Duodenal mucosa (tissue), 2 donors: ENCODE results near the gene AJAP1.

Experiments used
- H3K27ac ChIP-seq: one replicate; pipeline ENCODE4 v1.7.0; 2013; ENCODE audit warnings: low read depth, low read length
- H3K27me3 ChIP-seq, 2 donors: one replicate each; pipeline ENCODE4 v1.7.0; 2013; ENCODE audit warnings: low read length in 2 of 2, control low read depth in 1 of 2; ENCODE audit not compliant: insufficient read depth in 2 of 2, control insufficient read depth in 1 of 2
- H3K36me3 ChIP-seq, 2 donors: one replicate each; pipeline ENCODE4 v1.7.0; 2013; ENCODE audit warnings: low read length in 2 of 2, control low read depth in 1 of 2; ENCODE audit not compliant: insufficient read depth in 2 of 2, control insufficient read depth in 1 of 2
- H3K4me1 ChIP-seq, 2 donors: one replicate each; pipeline ENCODE4 v1.7.0; 2013; ENCODE audit warnings: low read length in 2 of 2, control low read depth in 1 of 2; ENCODE audit not compliant: insufficient read depth in 2 of 2, control insufficient read depth in 1 of 2
- H3K4me3 ChIP-seq, 2 donors: one replicate each; pipeline ENCODE4 v1.7.0; 2013; ENCODE audit warnings: low read length in 2 of 2, low read depth in 1 of 2
- H3K9ac ChIP-seq, 2 donors: one replicate each; pipeline ENCODE4 v1.7.0; 2013; ENCODE audit warnings: low read length in 2 of 2, low read depth in 1 of 2
- H3K9me3 ChIP-seq, 2 donors: one replicate each; pipeline ENCODE4 v1.7.0; 2013; ENCODE audit warnings: low read length in 2 of 2, control low read depth in 1 of 2; ENCODE audit not compliant: control insufficient read depth in 1 of 2

The AJAP1 gene

DNA sequence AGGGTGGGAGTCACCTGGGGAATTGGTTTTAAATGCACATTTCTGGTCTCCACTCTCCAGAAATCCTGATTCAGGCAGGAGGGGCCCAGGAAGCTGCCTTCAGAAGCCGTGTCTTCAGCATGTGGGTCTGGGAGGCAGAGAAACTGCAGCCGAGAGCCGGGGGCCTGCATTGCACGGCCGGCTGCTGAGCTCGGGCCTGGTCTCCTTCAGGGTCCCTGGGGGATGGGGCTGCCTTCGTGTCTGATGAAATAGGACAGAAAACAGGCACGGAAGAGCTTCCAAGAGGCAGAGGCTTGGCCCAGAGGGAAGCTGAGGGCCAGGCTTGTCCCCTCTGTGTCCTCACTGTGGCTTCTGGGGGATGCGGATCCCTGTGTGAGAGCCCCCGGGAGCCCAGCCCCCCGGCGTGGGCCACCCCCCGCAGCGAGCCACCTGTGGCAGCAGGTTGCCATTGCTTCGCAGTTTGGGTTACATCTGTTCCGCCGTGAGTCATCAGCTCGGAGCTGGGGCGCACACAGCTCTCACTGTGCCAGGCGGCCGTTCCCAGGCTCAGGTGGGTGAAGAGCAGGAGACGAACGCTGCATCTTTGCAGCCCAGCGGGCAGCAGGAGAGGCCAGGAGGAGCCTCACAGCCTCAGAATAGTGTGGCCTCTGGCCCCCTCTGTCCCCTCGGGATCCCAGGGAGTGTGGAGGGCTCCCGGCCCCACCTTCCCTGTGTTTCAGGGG, 72.4 kb downstream of the AJAP1 start:
- no peaks in the 10 kb centered on the region for H3K4me1 ChIP-seq
- no peaks in the 10 kb centered on the region for H3K27me3 ChIP-seq
- no peak overlapping the region for H3K27ac ChIP-seq
- H3K36me3 ChIP-seq, result no peaks in the 10 kb centered on the region
- H3K9ac ChIP-seq, result no peak overlapping the region
- H3K4me3 ChIP-seq, result no peak overlapping the region
- no peaks in the 10 kb centered on the region for H3K9me3 ChIP-seq

GRCh38 chr1:4728319-4729089, 74.1 kb downstream of the AJAP1 start:
- Histone ChIP-seq H3K9me3 (no peaks in the 10 kb centered on the region), H3K27ac (no peak overlapping the region), H3K27me3 (no peaks in the 10 kb centered on the region), H3K4me3 (no peak overlapping the region), H3K4me1 (no peaks in the 10 kb centered on the region), H3K36me3 (no peaks in the 10 kb centered on the region), H3K9ac (no peak overlapping the region)

- Histone ChIP-seq H3K36me3 (no peaks in the 10 kb centered on the region), H3K4me1 (no peaks in the 10 kb centered on the region), H3K9ac (no peak overlapping the region), H3K9me3 (no peaks in the 10 kb centered on the region), H3K27me3 (no peaks in the 10 kb centered on the region), H3K4me3 (no peak overlapping the region), H3K27ac (no peak overlapping the region)
Observed at GRCh38 chr1:4729090-4729471, 74.7 kb downstream of the AJAP1 start.

GRCh38 chr1:4730078-4730477, 75.7 kb downstream of the AJAP1 start:
- Histone ChIP-seq H3K36me3 (no peaks in the 10 kb centered on the region), H3K4me1 (no peaks in the 10 kb centered on the region), H3K4me3 (no peak overlapping the region), H3K9ac (no peak overlapping the region), H3K27me3 (no peaks in the 10 kb centered on the region), H3K9me3 (no peaks in the 10 kb centered on the region), H3K27ac (no peak overlapping the region)

DNA sequence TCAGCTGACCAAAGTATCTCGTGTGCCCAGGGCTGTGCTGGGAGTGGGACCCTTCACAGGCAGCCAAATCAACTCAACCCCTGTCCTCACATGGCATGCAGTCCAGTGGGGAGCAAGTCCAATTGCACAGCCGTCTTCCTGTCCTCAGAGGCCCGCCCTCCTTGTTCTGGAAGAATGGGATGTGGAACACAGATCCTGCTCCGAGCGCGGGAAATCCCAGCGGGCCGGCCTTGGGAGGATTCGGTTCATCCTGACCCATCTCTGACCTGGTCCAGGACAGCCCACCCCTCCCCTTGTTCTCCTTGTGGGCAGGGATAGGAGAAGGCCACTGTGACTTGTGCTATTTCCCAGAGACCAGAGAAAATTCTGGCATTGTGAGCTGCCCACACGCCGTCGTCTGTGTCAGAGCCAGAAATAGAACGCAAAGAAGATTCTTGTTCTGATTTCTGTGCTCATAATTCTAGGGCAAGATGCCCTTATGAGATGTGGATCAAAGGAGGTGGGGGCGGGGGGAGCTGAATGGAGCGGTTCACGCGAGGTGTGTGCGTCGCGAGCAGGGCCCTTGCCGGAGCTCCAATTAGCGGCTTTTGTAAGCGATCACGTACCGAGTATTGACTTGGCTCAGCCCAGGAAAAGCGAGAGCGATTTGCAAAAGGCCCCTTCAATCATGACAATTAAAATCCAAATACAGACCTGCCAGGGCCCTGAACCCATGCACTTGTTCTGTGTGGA, 79.2 kb downstream of the AJAP1 start:
- Histone ChIP-seq H3K36me3 (no peaks in the 10 kb centered on the region), H3K4me3 (no peak overlapping the region), H3K4me1 (no peaks in the 10 kb centered on the region), H3K27ac (no peak overlapping the region), H3K9ac (no peak overlapping the region), H3K9me3 (no peaks in the 10 kb centered on the region), H3K27me3 (no peaks in the 10 kb centered on the region)

GRCh38 chr1:4734219-4734618, 79.8 kb downstream of the AJAP1 start:
- no peak overlapping the region for H3K4me3 ChIP-seq
- H3K27me3 ChIP-seq, result no peaks in the 10 kb centered on the region
- no peaks in the 10 kb centered on the region for H3K36me3 ChIP-seq
- no peak overlapping the region for H3K9ac ChIP-seq
- H3K27ac ChIP-seq, result no peak overlapping the region
- H3K9me3 ChIP-seq, result no peaks in the 10 kb centered on the region
- no peaks in the 10 kb centered on the region for H3K4me1 ChIP-seq

GRCh38 chr1:4734791-4735190, 80.4 kb downstream of the AJAP1 start:
- Histone ChIP-seq H3K4me3 (no peak overlapping the region), H3K9ac (no peak overlapping the region), H3K27me3 (no peaks in the 10 kb centered on the region), H3K4me1 (no peaks in the 10 kb centered on the region), H3K36me3 (no peaks in the 10 kb centered on the region), H3K27ac (no peak overlapping the region), H3K9me3 (no peaks in the 10 kb centered on the region)

DNA sequence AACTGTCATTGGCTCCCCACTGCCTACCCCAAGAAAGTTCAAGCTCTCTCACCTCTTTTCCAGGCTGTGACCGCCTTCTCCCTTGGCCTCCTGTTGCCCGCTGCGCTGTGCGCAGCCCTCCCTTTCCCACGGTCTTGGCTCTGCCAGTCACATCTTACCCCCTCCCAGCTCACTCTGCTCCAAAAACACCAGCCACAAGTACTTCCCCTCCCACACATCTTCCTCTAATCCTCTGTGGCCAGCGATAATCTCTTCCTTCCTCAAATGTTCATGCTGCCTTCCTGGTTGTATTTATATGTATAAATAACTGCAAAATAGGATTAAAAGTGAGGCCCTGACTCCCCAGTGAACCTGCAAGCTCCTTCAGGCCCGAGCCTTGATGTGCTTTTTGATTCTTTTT, 81.8 kb downstream of the AJAP1 start:
- H3K27ac ChIP-seq, result no peak overlapping the region
- no peaks in the 10 kb centered on the region for H3K36me3 ChIP-seq
- no peaks in the 10 kb centered on the region for H3K27me3 ChIP-seq

GRCh38 chr1:4741876-4742423, 87.5 kb downstream of the AJAP1 start:
- Histone ChIP-seq H3K27ac (no peak overlapping the region), H3K9ac (no peak overlapping the region), H3K4me3 (no peak overlapping the region), H3K9me3 (no peaks in the 10 kb centered on the region), H3K36me3 (no peaks in the 10 kb centered on the region), H3K27me3 (no peaks in the 10 kb centered on the region), H3K4me1 (no peaks in the 10 kb centered on the region)

More for the DNA sequence above, 81.8 kb downstream of the AJAP1 start:
- Histone ChIP-seq H3K4me3 (no peak overlapping the region), H3K4me1 (no peaks in the 10 kb centered on the region), H3K9me3 (no peaks in the 10 kb centered on the region), H3K9ac (no peak overlapping the region)
